ENCODE measurements around the gene ESRRA. TPM values are rescaled to one million over a fixed set of nuclear protein-coding genes. Genes with fewer than 3 reads are reported as not detected.
A peak's percentile ranks its signal among the peaks of the same experiment; 100 is the strongest.

ESRRA gene
- polyA plus RNA-seq, 1 donor (not counting 4 experiments of a cell fraction or from before 2014, with no cell fraction given), result 20.8 TPM

DNA sequence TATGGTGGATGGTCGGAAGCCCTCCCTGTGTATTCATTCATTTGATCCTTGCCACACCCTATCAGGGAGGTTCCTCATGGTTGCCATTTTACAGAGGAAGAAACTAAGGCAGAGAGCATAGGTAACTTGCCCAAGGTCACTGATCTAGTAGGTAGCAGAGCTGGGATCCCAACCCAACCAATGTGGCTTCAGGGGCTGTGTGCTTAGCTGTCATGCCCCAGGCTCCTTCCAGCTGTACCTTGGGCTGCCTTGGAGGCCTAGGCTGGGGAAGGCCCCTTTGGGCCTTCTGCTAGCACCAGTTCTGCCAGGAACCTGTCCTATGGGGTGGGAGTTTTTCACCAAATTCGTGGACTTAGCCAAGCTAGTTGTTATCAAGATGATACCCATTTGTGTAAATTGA, 29.5 kb upstream of the ESRRA start:
- H3K4me2 ChIP-seq (ENCODE audit: control insufficient read depth, extremely low read depth, insufficient read depth, low read depth, low read length), result no peak overlapping the region
- DNase-seq (ENCODE audit: low read depth, low spot score) (no peak), FAIRE-seq (no peak)
- peaks cover 7% of the 10 kb centered on the region for H3K79me2 ChIP-seq (ENCODE audit: control insufficient read depth, insufficient read depth, low read length)
- H3K27me3 ChIP-seq (ENCODE audit: control insufficient read depth, extremely low read depth, insufficient read depth, low read length), result no peaks in the 10 kb centered on the region
- H3K9ac ChIP-seq (ENCODE audit: control insufficient read depth, extremely low read depth, insufficient read depth, low read length), result no peak overlapping the region
- H3K4me1 ChIP-seq (ENCODE audit: control insufficient read depth, extremely low read depth, insufficient read depth, low read length), result peaks cover 26% of the 10 kb centered on the region
- H3K4me3 ChIP-seq (ENCODE audit: control insufficient read depth in 2 of 3, extremely low read depth in 1 of 3, insufficient read depth in 2 of 3, low read depth in 1 of 3, low read length in 3 of 3), result no peak overlapping the region
- no peaks in the 10 kb centered on the region for H3K9me3 ChIP-seq (ENCODE audit: control insufficient read depth, low read depth, low read length)
- peaks cover 6 to 9% of the 10 kb centered on the region in 2 experiments for H3K36me3 ChIP-seq (ENCODE audit: control insufficient read depth in 2 of 2, extremely low read depth in 1 of 2, insufficient read depth in 2 of 2, low read length in 2 of 2)
- H2AFZ ChIP-seq (ENCODE audit: control insufficient read depth, low read length), result no peak overlapping the region
- no peak overlapping the region for H3K27ac ChIP-seq (ENCODE audit: control insufficient read depth, insufficient read depth, low read length)
- dilution Hi-C loops (cut with MboI; ENCODE audit: extremely low pct_ligation_motif_present, low sequenced_read_pairs), result no loop called here
- no peaks in the 10 kb centered on the region for H3K9me1 ChIP-seq (ENCODE audit: control insufficient read depth, extremely low read depth, insufficient read depth, low read length)
- TF ChIP-seq, protein P1, sequence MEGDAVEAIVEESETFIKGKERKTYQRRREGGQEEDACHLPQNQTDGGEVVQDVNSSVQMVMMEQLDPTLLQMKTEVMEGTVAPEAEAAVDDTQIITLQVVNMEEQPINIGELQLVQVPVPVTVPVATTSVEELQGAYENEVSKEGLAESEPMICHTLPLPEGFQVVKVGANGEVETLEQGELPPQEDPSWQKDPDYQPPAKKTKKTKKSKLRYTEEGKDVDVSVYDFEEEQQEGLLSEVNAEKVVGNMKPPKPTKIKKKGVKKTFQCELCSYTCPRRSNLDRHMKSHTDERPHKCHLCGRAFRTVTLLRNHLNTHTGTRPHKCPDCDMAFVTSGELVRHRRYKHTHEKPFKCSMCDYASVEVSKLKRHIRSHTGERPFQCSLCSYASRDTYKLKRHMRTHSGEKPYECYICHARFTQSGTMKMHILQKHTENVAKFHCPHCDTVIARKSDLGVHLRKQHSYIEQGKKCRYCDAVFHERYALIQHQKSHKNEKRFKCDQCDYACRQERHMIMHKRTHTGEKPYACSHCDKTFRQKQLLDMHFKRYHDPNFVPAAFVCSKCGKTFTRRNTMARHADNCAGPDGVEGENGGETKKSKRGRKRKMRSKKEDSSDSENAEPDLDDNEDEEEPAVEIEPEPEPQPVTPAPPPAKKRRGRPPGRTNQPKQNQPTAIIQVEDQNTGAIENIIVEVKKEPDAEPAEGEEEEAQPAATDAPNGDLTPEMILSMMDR (optimal IDR thresholded peaks at IDR 0.05 in 1 of 3, IDR thresholded peaks at IDR 0.05 in 1 of 3, conservative IDR thresholded peaks at IDR 0.05 in 1 of 3; ENCODE audit: extremely low read depth in 1 of 3, insufficient read depth in 2 of 3, low read length in 3 of 3), result no peak
- TF ChIP-seq EZH2 (IDR thresholded peaks at IDR 0.05; ENCODE audit: low read length), result no peak
- no peaks in the 10 kb centered on the region for H4K20me1 ChIP-seq (ENCODE audit: control insufficient read depth, extremely low read depth, insufficient read depth, low read length)

DNA sequence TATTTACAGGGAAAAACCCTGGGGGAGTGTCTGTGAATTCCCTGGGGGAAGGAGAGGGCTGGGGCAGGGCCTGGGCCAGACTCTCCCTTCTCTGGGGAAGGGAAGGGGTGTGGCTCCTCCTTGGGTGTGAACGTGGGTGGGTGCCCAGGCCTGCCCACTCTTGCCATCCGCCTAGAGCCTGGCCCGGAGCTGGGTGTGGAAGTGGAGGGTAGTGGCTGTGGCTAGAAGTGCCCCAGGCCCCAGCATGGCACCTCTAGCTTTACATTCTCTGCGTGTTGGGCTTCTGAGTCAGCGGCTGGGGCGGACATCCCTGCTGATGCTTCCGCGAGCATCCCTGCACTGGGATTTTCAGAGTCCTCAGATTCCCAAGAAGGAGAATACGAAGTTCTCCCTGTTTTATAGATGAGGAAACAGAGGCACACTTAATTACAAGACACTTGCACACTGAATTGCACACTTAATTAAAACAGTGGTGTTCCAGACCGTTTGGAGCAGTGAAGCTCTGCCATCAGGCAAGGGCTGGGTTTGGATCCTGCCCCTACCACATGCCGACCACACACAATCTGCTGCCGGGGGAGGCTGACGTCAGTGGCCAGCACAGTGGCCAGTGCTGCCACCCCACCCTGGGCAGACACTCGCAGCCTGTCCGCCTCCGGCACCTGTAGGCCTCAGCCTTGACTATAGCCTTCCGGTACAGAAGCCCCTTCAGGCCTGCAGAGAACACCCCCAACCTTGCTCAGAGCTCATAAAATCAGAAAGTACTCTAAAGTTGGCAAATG, 28.5 kb upstream of the ESRRA start:
- H3K4me3 ChIP-seq (ENCODE audit: control insufficient read depth in 2 of 3, extremely low read depth in 1 of 3, insufficient read depth in 2 of 3, low read depth in 1 of 3, low read length in 3 of 3), result no peak overlapping the region
- H3K79me2 ChIP-seq (ENCODE audit: control insufficient read depth, insufficient read depth, low read length), result peaks cover 7% of the 10 kb centered on the region
- DNase-seq (ENCODE audit: low read depth, low spot score), result peak; percentile 89
- no peak overlapping the region for H3K9ac ChIP-seq (ENCODE audit: control insufficient read depth, extremely low read depth, insufficient read depth, low read length)
- dilution Hi-C loops (cut with MboI; ENCODE audit: extremely low pct_ligation_motif_present, low sequenced_read_pairs), result no loop called here
- peaks cover 8 to 9% of the 10 kb centered on the region in 2 experiments for H3K36me3 ChIP-seq (ENCODE audit: control insufficient read depth in 2 of 2, extremely low read depth in 1 of 2, insufficient read depth in 2 of 2, low read length in 2 of 2)
- H3K9me3 ChIP-seq (ENCODE audit: control insufficient read depth, low read depth, low read length), result no peaks in the 10 kb centered on the region
- H3K9me1 ChIP-seq (ENCODE audit: control insufficient read depth, extremely low read depth, insufficient read depth, low read length), result no peaks in the 10 kb centered on the region
- no peaks in the 10 kb centered on the region for H4K20me1 ChIP-seq (ENCODE audit: control insufficient read depth, extremely low read depth, insufficient read depth, low read length)
- H3K4me2 ChIP-seq (ENCODE audit: control insufficient read depth, extremely low read depth, insufficient read depth, low read depth, low read length), result peak overlapping the region; percentile 41
- no peaks in the 10 kb centered on the region for H3K27me3 ChIP-seq (ENCODE audit: control insufficient read depth, extremely low read depth, insufficient read depth, low read length)
- H3K27ac ChIP-seq (ENCODE audit: control insufficient read depth, insufficient read depth, low read length), result peak overlapping the region; percentile 51
- no peak overlapping the region for H2AFZ ChIP-seq (ENCODE audit: control insufficient read depth, low read length)
- TF ChIP-seq, protein P1 (optimal IDR thresholded peaks at IDR 0.05 in 1 of 3, IDR thresholded peaks at IDR 0.05 in 1 of 3, conservative IDR thresholded peaks at IDR 0.05 in 1 of 3; ENCODE audit: extremely low read depth in 1 of 3, insufficient read depth in 2 of 3, low read length in 3 of 3), result no peak
- TF ChIP-seq EZH2 (IDR thresholded peaks at IDR 0.05; ENCODE audit: low read length), result no peak
- H3K4me1 ChIP-seq (ENCODE audit: control insufficient read depth, extremely low read depth, insufficient read depth, low read length), result peaks cover 20% of the 10 kb centered on the region
- FAIRE-seq, result peak; percentile 73
